Kidney (tissue), 14 donors: Measurements from ENCODE around the gene COX7B2. TPM values are rescaled to one million over a fixed set of nuclear protein-coding genes. Genes with fewer than 3 reads are reported as not detected.

ENCODE experiments used
- DNase-seq, 5 donors: peaks; one replicate each; pipeline ENCODE4 v3.0.0-alpha.2; 2013 to 2020
- FAIRE-seq: peaks from 2 replicates; lab custom pipeline; 2012; peaks lifted over from hg19 to GRCh38; lab: Jason Lieb, UNC
- H3K27ac ChIP-seq, 2 donors: one replicate each; pipeline ENCODE4 v1.7.0; 2013; ENCODE audit warnings: low read depth in 2 of 2, low read length in 2 of 2, inconsistent platforms in 1 of 2
- H3K27me3 ChIP-seq: one replicate; pipeline ENCODE4 v1.7.1; 2013; ENCODE audit warnings: low read length, inconsistent platforms; ENCODE audit not compliant: control insufficient read depth, insufficient read depth
- H3K36me3 ChIP-seq, 3 donors: one replicate each; pipeline versions ENCODE4 v1.7.0 to v1.7.1; 2013; ENCODE audit warnings: low read length in 3 of 3, control low read depth in 1 of 3, inconsistent platforms in 1 of 3; ENCODE audit not compliant: insufficient read depth in 3 of 3, control insufficient read depth in 2 of 3
- H3K4me1 ChIP-seq, 3 donors: one replicate each; pipeline versions ENCODE4 v1.7.0 to v1.7.1; 2013; ENCODE audit warnings: low read length in 3 of 3, inconsistent platforms in 1 of 3, low read depth in 1 of 3; ENCODE audit not compliant: control insufficient read depth in 2 of 3, insufficient read depth in 2 of 3
- H3K4me3 ChIP-seq, 3 donors: one replicate each; pipeline versions ENCODE4 v1.7.0 to v1.8.1; 2013; ENCODE audit warnings: low read length in 3 of 3, control low read depth in 1 of 3, inconsistent platforms in 1 of 3
- H3K9ac ChIP-seq, 3 donors: one replicate each; pipeline versions ENCODE4 v1.7.0 to v1.7.1; 2013; ENCODE audit warnings: low read length in 3 of 3, control low read depth in 1 of 3, inconsistent platforms in 1 of 3
- H3K9me3 ChIP-seq, 3 donors: one replicate each; pipeline versions ENCODE4 v1.7.0 to v1.7.1; 2013; ENCODE audit warnings: low read length in 3 of 3, control low read depth in 1 of 3, inconsistent platforms in 1 of 3; ENCODE audit not compliant: control insufficient read depth in 2 of 3, insufficient read depth in 1 of 3
- intact Hi-C: fragments of 100-400 bp; cut with DNase I; formaldehyde crosslinking; loops from one replicate; pipeline ENCODE4 v1.11.1; 2022
- polyA plus RNA-seq: library from polyadenylated mRNA; stranded (reverse); fragments of 350-450 nt; fragmentation: Illumina TruSeq; extraction: RNeasy Lipid Tissue Mini Kit (QIAGEN cat#74804); gene quantifications from one replicate; pipeline ENCODE4 v1.2.3, GENCODE V29; 2014; ENCODE audit warnings: low read depth, low replicate concordance; ENCODE audit not compliant: insufficient read depth
- total RNA-seq: library from RNA; stranded (reverse); fragmentation: NEBNext Ultra II Directional; extraction: Animal tissue kit (Norgen Biotek cat#: 25700); gene quantifications from one replicate; pipeline ENCODE4 v1.2.1, GENCODE V29; 2021
- TF ChIP-seq, protein P1 (sequence below): IDR thresholded peaks from 3 replicates; pipeline ENCODE4 v1.5.1; 2012; ENCODE audit warnings: mild to moderate bottlenecking, moderate library complexity, borderline replicate concordance; ENCODE audit not compliant: insufficient read depth; ENCODE audit errors: extremely low read depth
- donor health status: control.
- donor health status: control.
- donor health status: control.
- donor health status: control.
- donor health status: control.
- donor health status: DM: yes; HTN: yes; CAD: no.
- donor health status: Normal renal cell carcinoma (clear cell type).

The COX7B2 gene
- total and polyA plus RNA-seq, 2 donors from 2014 or later, result not detected

GRCh38 chr4:46922205-46922604 is 13.2 kb upstream of the COX7B2 start:
- H3K4me1 ChIP-seq, result no peaks in the 10 kb centered on the region

GRCh38 chr4:46908148-46908547 is 897 bp downstream of the COX7B2 start:
- Histone ChIP-seq H3K27ac (no peak overlapping the region), H3K9ac (no peak overlapping the region), H3K9me3 (no peaks in the 10 kb centered on the region), H3K4me3 (no peak overlapping the region), H3K27me3 (no peaks in the 10 kb centered on the region), H3K36me3 (no peaks in the 10 kb centered on the region), H3K4me1 (no peaks in the 10 kb centered on the region)
- no peak for DNase-seq
- TF ChIP-seq, protein P1, sequence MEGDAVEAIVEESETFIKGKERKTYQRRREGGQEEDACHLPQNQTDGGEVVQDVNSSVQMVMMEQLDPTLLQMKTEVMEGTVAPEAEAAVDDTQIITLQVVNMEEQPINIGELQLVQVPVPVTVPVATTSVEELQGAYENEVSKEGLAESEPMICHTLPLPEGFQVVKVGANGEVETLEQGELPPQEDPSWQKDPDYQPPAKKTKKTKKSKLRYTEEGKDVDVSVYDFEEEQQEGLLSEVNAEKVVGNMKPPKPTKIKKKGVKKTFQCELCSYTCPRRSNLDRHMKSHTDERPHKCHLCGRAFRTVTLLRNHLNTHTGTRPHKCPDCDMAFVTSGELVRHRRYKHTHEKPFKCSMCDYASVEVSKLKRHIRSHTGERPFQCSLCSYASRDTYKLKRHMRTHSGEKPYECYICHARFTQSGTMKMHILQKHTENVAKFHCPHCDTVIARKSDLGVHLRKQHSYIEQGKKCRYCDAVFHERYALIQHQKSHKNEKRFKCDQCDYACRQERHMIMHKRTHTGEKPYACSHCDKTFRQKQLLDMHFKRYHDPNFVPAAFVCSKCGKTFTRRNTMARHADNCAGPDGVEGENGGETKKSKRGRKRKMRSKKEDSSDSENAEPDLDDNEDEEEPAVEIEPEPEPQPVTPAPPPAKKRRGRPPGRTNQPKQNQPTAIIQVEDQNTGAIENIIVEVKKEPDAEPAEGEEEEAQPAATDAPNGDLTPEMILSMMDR, result no peak
- intact Hi-C loops, result no loop called here
- FAIRE-seq, result no peak

More at GRCh38 chr4:46922205-46922604, 13.2 kb upstream of the COX7B2 start:
- intact Hi-C loops, result no loop called here
- Histone ChIP-seq H3K9ac (no peak overlapping the region), H3K4me3 (no peak overlapping the region), H3K9me3 (no peaks in the 10 kb centered on the region), H3K27ac (no peak overlapping the region), H3K27me3 (no peaks in the 10 kb centered on the region), H3K36me3 (no peaks in the 10 kb centered on the region)
- FAIRE-seq (no peak), DNase-seq (no peak)
- TF ChIP-seq, protein P1, result no peak

- FAIRE-seq (no peak), DNase-seq (no peak)
- Histone ChIP-seq H3K27me3 (no peaks in the 10 kb centered on the region), H3K27ac (no peak overlapping the region), H3K4me3 (no peak overlapping the region), H3K9ac (no peak overlapping the region), H3K36me3 (no peaks in the 10 kb centered on the region), H3K9me3 (no peaks in the 10 kb centered on the region), H3K4me1 (no peaks in the 10 kb centered on the region)
- intact Hi-C loops, result no loop called here
- TF ChIP-seq, protein P1, result no peak
Observed at GRCh38 chr4:46900082-46900481, 9.0 kb downstream of the COX7B2 start.

DNA sequence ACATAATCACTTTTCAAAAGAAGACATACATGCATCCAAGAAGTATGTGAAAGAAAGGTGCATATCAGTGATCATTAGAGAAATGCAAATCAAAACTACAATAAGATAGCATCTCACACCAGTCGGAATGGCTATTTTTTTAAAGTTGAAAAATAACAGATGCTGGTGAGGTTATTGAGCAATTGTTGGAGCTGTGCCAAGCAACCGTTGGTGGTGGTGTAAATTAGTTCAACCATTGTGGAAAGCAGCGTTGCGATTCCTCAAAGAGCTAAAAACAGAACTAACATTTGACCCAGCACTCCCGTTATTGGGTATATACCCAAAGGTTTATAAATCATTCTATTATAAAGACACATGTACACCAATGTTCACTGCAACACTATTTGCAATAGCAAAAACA is 14.2 kb downstream of the COX7B2 start:
- Histone ChIP-seq H3K4me1 (no peaks in the 10 kb centered on the region), H3K9me3 (no peaks in the 10 kb centered on the region), H3K27ac (no peak overlapping the region), H3K4me3 (no peak overlapping the region), H3K27me3 (no peaks in the 10 kb centered on the region), H3K9ac (no peak overlapping the region), H3K36me3 (no peaks in the 10 kb centered on the region)
- FAIRE-seq (no peak), DNase-seq (no peak)
- intact Hi-C loops, result no loop called here
- TF ChIP-seq, protein P1, result no peak
